Loucy (cell line): Measurements from ENCODE around the gene PSMC3IP.

Experiments
- H2AFZ ChIP-seq: fragments of 200-600 bp; sonication (generic); 2 replicates; pipeline ENCODE4 v1.6.0; 2016; ENCODE audit warnings: antibody characterized with exemption, mild to moderate bottlenecking, low read length, moderate library complexity
- H3F3A ChIP-seq: fragments of 200-600 bp; 2 replicates; pipeline ENCODE4 v1.6.0; 2016; ENCODE audit warnings: antibody characterized with exemption, low read depth, mild to moderate bottlenecking
- H3K27me3 ChIP-seq: fragments of 200-600 bp; sonication (generic); 2 replicates; pipeline ENCODE4 v1.6.1; 2014; ENCODE audit warnings: low read length, mild to moderate bottlenecking; ENCODE audit not compliant: insufficient read depth, poor library complexity, severe bottlenecking
- H3K36me3 ChIP-seq: fragments of 200-600 bp; sonication (generic); 2 replicates; pipeline ENCODE4 v1.6.1; 2016; ENCODE audit warnings: low read length; ENCODE audit not compliant: insufficient read depth
- H3K4me1 ChIP-seq: fragments of 200-600 bp; sonication (generic); 2 replicates; pipeline ENCODE4 v1.5.1; 2014; ENCODE audit warnings: low read length, mild to moderate bottlenecking; ENCODE audit not compliant: insufficient read depth, poor library complexity, severe bottlenecking
- H3K4me2 ChIP-seq: fragments of 200-600 bp; sonication (generic); 2 replicates; pipeline ENCODE4 v1.6.0; 2014; ENCODE audit warnings: antibody characterized with exemption, low read length, low read depth, mild to moderate bottlenecking; ENCODE audit not compliant: poor library complexity, severe bottlenecking
- H3K4me3 ChIP-seq: fragments of 200-600 bp; sonication (generic); 2 replicates; pipeline ENCODE4 v1.5.1; 2014; ENCODE audit warnings: low read length, mild to moderate bottlenecking, mixed read lengths; ENCODE audit not compliant: poor library complexity, severe bottlenecking
- H3K79me2 ChIP-seq: fragments of 200-600 bp; sonication (generic); 2 replicates; pipeline ENCODE4 v1.6.1; 2014; ENCODE audit warnings: low read length; ENCODE audit not compliant: insufficient read depth
- H3K9ac ChIP-seq: fragments of 200-600 bp; sonication (generic); 2 replicates; pipeline ENCODE4 v1.6.0; 2014; ENCODE audit warnings: mild to moderate bottlenecking, low read depth, low read length, moderate library complexity; ENCODE audit not compliant: poor library complexity, severe bottlenecking
- H3K9me2 ChIP-seq: fragments of 200-600 bp; sonication (generic); replicated peaks from 2 replicates; pipeline ENCODE4 v1.6.1; 2016; ENCODE audit warnings: low read depth, low read length, mixed read lengths
- H3K9me3 ChIP-seq: fragments of 200-600 bp; sonication (generic); 2 replicates; pipeline ENCODE4 v1.6.1; 2014; ENCODE audit warnings: mild to moderate bottlenecking, antibody characterized with exemption, low read length, low read depth; ENCODE audit not compliant: insufficient read depth
- H4K20me1 ChIP-seq: fragments of 200-600 bp; sonication (generic); 2 replicates; pipeline ENCODE4 v1.6.0; 2014; ENCODE audit warnings: antibody characterized with exemption, low read length, mild to moderate bottlenecking; ENCODE audit not compliant: insufficient read depth, poor library complexity, severe bottlenecking
- EZH2phosphoT487 ChIP-seq: fragments of 200-600 bp; IDR thresholded peaks from 2 replicates; pipeline ENCODE4 v1.6.1; 2018; ENCODE audit warnings: antibody characterized with exemption, mild to moderate bottlenecking, moderate library complexity, borderline replicate concordance
- TF ChIP-seq, protein P1 (sequence below): fragments of 200-600 bp; sonication (generic); conservative IDR thresholded peaks from 2 replicates; pipeline ENCODE4 v1.5.1; 2014; ENCODE audit warnings: mild to moderate bottlenecking, antibody characterized with exemption, low read length

The PSMC3IP gene

DNA sequence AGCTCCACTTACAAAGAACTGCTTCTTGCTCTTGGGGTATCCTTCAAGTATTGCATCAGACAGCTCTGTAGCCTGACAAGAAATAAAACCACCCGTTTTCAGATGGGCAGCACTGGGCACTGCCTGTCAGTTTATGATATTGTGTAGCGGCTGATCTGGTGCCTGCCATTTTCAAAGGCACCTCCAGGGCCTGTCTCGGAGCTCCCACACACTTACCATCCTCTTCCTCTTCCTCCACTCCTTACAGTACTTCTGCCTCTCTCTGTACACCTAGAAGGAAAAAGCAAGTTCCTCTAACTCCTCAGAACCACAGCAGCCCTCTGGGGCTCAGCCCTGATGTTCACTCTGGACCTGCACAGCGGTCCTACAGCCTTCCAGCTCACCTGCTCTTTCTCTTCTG lies 4.4 kb downstream of the PSMC3IP start:
- no peak overlapping the region for H3K4me2 ChIP-seq
- no peaks in the 10 kb centered on the region; the same call in 1 of the 2 replicates for H3F3A ChIP-seq
- peaks cover 24% of the 10 kb centered on the region for H3K4me1 ChIP-seq
- TF ChIP-seq, protein P1, sequence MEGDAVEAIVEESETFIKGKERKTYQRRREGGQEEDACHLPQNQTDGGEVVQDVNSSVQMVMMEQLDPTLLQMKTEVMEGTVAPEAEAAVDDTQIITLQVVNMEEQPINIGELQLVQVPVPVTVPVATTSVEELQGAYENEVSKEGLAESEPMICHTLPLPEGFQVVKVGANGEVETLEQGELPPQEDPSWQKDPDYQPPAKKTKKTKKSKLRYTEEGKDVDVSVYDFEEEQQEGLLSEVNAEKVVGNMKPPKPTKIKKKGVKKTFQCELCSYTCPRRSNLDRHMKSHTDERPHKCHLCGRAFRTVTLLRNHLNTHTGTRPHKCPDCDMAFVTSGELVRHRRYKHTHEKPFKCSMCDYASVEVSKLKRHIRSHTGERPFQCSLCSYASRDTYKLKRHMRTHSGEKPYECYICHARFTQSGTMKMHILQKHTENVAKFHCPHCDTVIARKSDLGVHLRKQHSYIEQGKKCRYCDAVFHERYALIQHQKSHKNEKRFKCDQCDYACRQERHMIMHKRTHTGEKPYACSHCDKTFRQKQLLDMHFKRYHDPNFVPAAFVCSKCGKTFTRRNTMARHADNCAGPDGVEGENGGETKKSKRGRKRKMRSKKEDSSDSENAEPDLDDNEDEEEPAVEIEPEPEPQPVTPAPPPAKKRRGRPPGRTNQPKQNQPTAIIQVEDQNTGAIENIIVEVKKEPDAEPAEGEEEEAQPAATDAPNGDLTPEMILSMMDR: no peak
- TF ChIP-seq EZH2phosphoT487: no peak
- no peak overlapping the region for H3K4me3 ChIP-seq
- H3K9ac ChIP-seq: no peak overlapping the region
- H3K27me3 ChIP-seq: no peaks in the 10 kb centered on the region
- H3K9me2 ChIP-seq: no peaks in the 10 kb centered on the region
- no peak overlapping the region for H2AFZ ChIP-seq
- peaks cover 56% of the 10 kb centered on the region for H3K79me2 ChIP-seq
- peaks cover 46% of the 10 kb centered on the region; the same call in 1 of the 2 replicates for H3K36me3 ChIP-seq
- peaks cover 15% of the 10 kb centered on the region for H4K20me1 ChIP-seq
- H3K9me3 ChIP-seq: no peaks in the 10 kb centered on the region

DNA sequence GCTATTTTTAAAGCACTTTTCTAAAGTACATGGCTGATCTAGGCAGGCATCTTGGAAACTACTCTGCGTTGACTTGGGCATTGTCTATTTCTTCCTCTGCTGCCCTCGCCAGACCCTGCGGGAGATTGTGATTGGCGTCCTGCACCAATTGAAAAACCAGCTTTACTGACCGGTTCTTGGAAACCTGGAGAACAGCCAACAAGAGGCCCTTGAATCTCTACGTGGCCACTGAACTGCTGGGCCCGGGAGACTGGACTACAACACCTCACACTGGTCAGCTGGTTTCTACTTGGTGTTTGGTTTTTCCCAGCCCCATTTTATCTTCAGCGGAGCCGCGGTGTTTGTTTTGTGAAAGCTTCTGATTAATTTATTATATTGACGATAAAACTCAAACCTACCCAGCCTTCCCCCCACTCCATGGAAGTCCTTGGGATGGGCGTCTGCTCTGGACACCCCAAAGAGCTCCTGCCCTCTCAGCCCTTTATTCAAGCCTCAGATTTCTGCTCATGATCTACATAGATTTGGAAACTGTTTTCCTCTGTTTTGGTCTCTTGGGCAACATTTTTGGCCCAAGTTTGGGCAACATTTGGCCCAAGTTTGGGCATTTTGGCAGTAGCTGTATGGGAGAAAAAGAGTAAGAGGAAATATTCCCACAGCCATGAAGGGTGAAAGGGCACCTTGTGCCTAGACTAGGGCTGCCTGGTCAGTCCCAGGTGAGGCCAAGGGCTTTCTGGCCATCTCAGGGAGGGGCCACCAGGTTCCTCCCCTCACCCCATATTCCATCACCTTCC lies 5.9 kb downstream of the PSMC3IP start:
- H3K9ac ChIP-seq: no peak overlapping the region
- no peak overlapping the region for H3K4me3 ChIP-seq
- H3K79me2 ChIP-seq: peaks cover 58% of the 10 kb centered on the region
- peaks cover 18% of the 10 kb centered on the region for H4K20me1 ChIP-seq
- peaks cover 25% of the 10 kb centered on the region for H3K4me1 ChIP-seq
- no peaks in the 10 kb centered on the region for H3K9me2 ChIP-seq
- no peak overlapping the region for H2AFZ ChIP-seq
- H3K9me3 ChIP-seq: no peaks in the 10 kb centered on the region
- peaks cover 46% of the 10 kb centered on the region; the same call in 1 of the 2 replicates for H3K36me3 ChIP-seq
- no peaks in the 10 kb centered on the region for H3K27me3 ChIP-seq
- H3K4me2 ChIP-seq: no peak overlapping the region
- no peaks in the 10 kb centered on the region for H3F3A ChIP-seq
- TF ChIP-seq EZH2phosphoT487: no peak
- TF ChIP-seq, protein P1: no peak

DNA sequence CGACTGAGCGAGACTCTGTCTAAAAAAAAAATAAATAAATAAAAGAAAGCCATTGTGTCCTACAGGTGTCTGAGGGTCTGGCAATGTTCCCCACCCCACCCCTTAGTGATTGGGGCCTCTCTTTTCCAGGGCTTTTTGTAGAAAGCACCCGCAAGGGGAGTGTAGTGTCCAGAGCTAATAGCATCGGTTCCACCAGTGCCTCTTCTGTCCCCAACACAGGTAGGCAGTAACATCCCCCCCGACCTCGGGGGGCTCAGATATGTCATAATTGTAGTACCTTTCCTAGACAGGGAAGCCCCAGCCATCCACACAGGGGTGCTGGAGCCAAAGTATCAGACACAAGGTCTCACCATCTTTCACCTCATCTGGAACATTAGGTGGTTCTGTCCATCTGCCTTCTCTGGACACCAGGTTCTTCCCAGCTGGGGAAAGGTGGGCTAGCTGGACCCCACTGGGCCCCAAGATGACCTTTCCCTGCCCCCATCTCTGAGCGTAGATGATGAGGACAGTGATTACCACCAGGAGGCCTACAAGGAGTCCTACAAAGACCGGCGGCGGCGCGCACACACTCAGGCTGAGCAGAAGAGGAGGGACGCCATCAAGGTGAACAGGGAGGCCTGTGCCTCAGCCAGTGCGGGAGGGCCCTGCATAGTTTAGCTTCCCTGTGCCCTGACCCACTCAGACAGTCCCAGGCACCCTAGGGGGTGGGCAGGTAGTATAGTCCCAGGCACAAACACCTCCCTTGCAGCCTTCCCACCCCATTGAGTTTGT lies 9.0 kb downstream of the PSMC3IP start:
- peaks cover 34% of the 10 kb centered on the region for H3K4me1 ChIP-seq
- H3K4me3 ChIP-seq: peak overlapping the region; percentile 87
- H4K20me1 ChIP-seq: peaks cover 18% of the 10 kb centered on the region
- peak overlapping the region; percentile 83 for H3K4me2 ChIP-seq
- TF ChIP-seq EZH2phosphoT487: no peak
- H3K79me2 ChIP-seq: peaks cover 70% of the 10 kb centered on the region
- H3K36me3 ChIP-seq: peaks cover 48% of the 10 kb centered on the region; the same call in 1 of the 2 replicates
- no peaks in the 10 kb centered on the region; the same call in 1 of the 2 replicates for H3F3A ChIP-seq
- H3K9me2 ChIP-seq: no peaks in the 10 kb centered on the region
- no peak overlapping the region for H2AFZ ChIP-seq
- H3K9ac ChIP-seq: peak overlapping the region; percentile 92
- no peaks in the 10 kb centered on the region for H3K9me3 ChIP-seq
- no peaks in the 10 kb centered on the region for H3K27me3 ChIP-seq
